Measurements from ENCODE around the gene PLXNB2.

GRCh38 chr22:50308597-50308935 is 1.1 kb upstream of the PLXNB2 start:
- TF ChIP-seq GATA2 (IDR thresholded peaks at IDR 0.05; ENCODE audit: low read depth, low read length) (no peak), GATA3 (IDR thresholded peaks at IDR 0.05; ENCODE audit: low read depth, low read length) (no peak)

Measured in SH-SY5Y (cell line).